Right cardiac atrium (tissue), 5 donors: Measurements from ENCODE around the gene B3GAT3. TPM values are rescaled to one million over a fixed set of nuclear protein-coding genes. Genes with fewer than 3 reads are reported as not detected.
"Not testable (repeated sequence)": the region's sequence is repeated elsewhere in the genome, so short reads cannot be mapped to it uniquely, and the experiment has no call there.

Experiments
- ATAC-seq, 2 donors: fragments of 200-7000 bp; cut with Tn5 transposase; one replicate each; pipeline versions ENCODE4 v1.8.0 to v1.9.1; 2020; ENCODE audit warnings: moderate library complexity in 2 of 2, mild to moderate bottlenecking in 1 of 2
- DNase-seq, 3 donors: peaks; one replicate each; pipeline ENCODE4 v3.0.0-alpha.2; 2020
- H3K27ac ChIP-seq: one replicate; pipeline ENCODE4 v1.5.1; 2013; ENCODE audit warnings: mild to moderate bottlenecking, low read length, control low read depth, moderate library complexity
- H3K27me3 ChIP-seq: one replicate; pipeline ENCODE4 v1.6.1; 2013; ENCODE audit not compliant: control insufficient read depth, insufficient read depth
- H3K4me1 ChIP-seq: one replicate; pipeline ENCODE4 v1.6.1; 2013; ENCODE audit warnings: low read length; ENCODE audit not compliant: control insufficient read depth, insufficient read depth
- H3K4me3 ChIP-seq: one replicate; pipeline ENCODE4 v1.5.1; 2013; ENCODE audit warnings: low read length, control low read depth
- H3K9me3 ChIP-seq: one replicate; pipeline ENCODE4 v1.6.1; 2013; ENCODE audit warnings: low read length; ENCODE audit not compliant: control insufficient read depth
- WGBS: extraction: QIAGEN DNeasy Blood & Tissue Kit; methylation state at CpG from one replicate; pipeline ENCODE4 v1.1.7; 2013; 5-methylcytosine and 5-hydroxymethylcytosine counted together
- intact Hi-C, 4 donors: fragments of 100-400 bp; cut with DNase I; formaldehyde crosslinking; loops; one replicate each; pipeline versions ENCODE4 v1.11.0 to v1.14.0; 2022 to 2023
- polyA plus RNA-seq: library from polyadenylated mRNA; stranded (reverse); fragments of 200-250 nt; gene quantifications from one replicate; pipeline ENCODE4 v1.2.3, GENCODE V29; 2013
- total RNA-seq, 4 donors: library from RNA; stranded (reverse); fragmentation: NEBNext Ultra II Directional; extraction: Animal tissue kit (Norgen Biotek cat#: 25700); gene quantifications; one replicate each; pipeline ENCODE4 v1.2.1, GENCODE V29; 2021
- donor health status: healthy with polysubstance abuse.
- donor health status: DM: no; HTN: yes; CAD: no.
- donor health status: DM: no; HTN: no; CAD: no.
- donor health status: DM: no; HTN: yes; CAD: no; lungs with severe emphysema.
- donor health status: DM: yes; HTN: yes; CAD: no.

B3GAT3 gene
- total and polyA plus RNA-seq, 5 donors: 10.7 to 23.1 (median 17.3) TPM

DNA sequence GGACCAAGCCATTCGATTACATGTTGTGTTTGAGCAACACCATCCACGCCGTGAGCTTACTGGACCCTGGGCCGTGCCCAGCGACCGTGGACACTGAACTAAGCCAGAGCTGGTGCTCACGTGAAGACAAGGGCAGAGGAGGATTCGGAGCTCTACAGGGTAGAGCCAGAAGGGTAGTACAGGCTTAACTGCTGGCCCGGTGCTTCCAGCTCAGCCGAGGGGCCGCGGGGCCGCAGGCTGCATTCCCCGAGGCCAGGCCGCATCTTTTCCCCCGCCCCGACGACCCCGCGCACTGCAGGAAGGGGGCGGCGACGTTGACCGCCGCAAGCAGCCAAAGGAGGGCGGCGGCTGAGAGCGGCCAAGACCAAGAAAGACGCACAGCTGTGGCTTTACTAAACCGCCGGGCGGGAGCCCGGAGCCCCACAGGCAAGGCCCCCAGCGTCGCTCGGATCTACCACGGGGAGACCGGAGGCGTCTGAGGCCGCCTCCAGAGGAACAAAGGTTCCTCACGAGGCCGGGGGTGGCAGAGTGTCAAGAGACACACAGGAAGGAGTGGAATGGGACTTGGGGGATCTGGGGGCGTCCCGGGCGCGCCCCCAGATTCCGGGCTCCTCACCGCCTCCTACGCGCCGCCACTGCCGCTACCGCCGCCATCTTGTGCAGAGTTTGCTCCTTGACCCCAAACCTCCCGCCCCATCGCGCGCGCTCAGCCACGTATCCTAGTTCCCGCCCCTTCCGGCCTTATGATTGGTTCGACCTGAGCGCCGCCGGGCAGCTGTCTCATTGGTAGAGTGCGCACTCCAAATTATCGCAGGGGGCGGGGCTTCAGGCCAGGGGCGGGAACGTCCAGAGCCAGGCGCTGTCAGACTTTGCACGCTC lies 24.4 kb upstream of the B3GAT3 start, which contains the start of gene GANAB:
TSS of gene GANAB (minus strand) at position 668 of the 879 bp plus-strand sequence. CDS start at position 654, 14 bp downstream.
- ATAC-seq (peak; percentile 98), DNase-seq (peak; percentile 99 to 100 (median 100))
- no peaks in the 10 kb centered on the region for H3K27me3 ChIP-seq
- H3K27ac ChIP-seq: peak within 1 kb of the TSS; percentile 87
- under 1% methylated on average over 73 of the region's 73 CpGs for WGBS
- H3K4me3 ChIP-seq: peak within 1 kb of the TSS; percentile 93
- H3K4me1 ChIP-seq: peaks cover 3% of the 10 kb centered on the region
- intact Hi-C loops: no loop called here
- no peaks in the 10 kb centered on the region for H3K9me3 ChIP-seq

DNA sequence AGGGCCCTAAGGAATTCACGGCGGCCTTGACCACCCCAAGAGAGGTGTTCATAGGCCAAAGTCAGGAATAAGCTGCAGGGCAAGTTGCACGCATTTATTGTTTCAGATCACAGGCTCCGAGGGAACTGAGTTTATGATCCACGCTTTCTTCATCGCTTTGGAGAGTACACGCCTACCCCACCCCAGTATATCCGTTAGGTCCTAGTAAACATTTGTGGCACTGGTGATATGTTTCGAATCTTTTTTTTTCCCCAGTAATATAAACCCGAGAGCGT lies 23.8 kb upstream of the B3GAT3 start:
- ATAC-seq (no peak), DNase-seq (no peak)
- Histone ChIP-seq H3K4me1 (peaks cover 3% of the 10 kb centered on the region), H3K27ac (peak overlapping the region; percentile 87), H3K9me3 (no peaks in the 10 kb centered on the region), H3K27me3 (no peaks in the 10 kb centered on the region), H3K4me3 (peak overlapping the region; percentile 93)
- 14% methylated on average over 11 of the region's 11 CpGs for WGBS
- intact Hi-C loops: no loop called here

DNA sequence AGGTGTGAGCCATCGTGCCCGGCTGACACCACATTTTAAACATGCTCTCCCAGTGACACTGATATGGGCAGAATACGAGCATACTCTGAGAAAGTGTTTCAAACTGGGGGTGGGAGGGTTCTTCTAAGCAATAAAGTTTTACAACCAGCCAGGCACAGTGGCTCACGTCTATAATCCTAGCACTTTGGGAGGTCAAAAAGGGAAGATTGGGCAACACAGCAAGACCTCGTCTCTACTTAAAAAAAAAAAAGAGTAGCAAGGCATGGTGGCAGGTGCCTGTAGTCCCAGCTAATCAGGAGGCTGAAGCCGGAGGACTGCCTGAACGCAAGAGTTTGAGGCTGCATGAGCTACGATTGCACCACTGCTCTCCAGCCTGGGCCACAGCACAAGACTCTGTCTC lies 22.4 kb upstream of the B3GAT3 start:
- DNase-seq: no peak
- ATAC-seq: no peak
- intact Hi-C loops: no loop called here
- WGBS: 82% methylated on average over 8 of the region's 8 CpGs
- Histone ChIP-seq H3K27me3 (no peaks in the 10 kb centered on the region), H3K4me3 (no peak overlapping the region), H3K27ac (no peak overlapping the region), H3K9me3 (no peaks in the 10 kb centered on the region), H3K4me1 (peaks cover 3% of the 10 kb centered on the region)

DNA sequence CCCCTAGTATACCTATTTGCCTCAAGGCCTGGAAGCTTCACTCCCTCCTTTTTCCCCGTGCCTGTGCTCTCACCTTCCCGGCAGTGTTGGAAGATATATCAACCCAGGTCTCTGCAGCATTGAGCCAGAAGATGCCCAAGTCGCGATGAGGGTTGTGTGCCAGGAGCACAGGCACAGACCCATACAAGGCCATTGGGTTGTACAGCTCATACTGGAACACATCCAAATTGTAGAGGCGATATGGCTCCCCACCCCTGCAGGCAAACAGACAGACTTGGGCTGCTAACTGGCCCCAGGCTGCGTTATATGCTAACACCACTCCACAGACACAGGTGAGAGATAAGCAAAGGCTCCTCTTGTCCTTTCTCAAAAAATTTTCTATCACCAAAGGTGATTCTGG lies 10.7 kb upstream of the B3GAT3 start:
- Histone ChIP-seq H3K27me3 (no peaks in the 10 kb centered on the region), H3K9me3 (no peaks in the 10 kb centered on the region), H3K27ac (no peak overlapping the region), H3K4me1 (no peaks in the 10 kb centered on the region), H3K4me3 (no peak overlapping the region)
- ATAC-seq (no peak), DNase-seq (no peak)
- intact Hi-C loops: no loop called here
- WGBS: 83% methylated on average over 6 of the region's 6 CpGs

DNA sequence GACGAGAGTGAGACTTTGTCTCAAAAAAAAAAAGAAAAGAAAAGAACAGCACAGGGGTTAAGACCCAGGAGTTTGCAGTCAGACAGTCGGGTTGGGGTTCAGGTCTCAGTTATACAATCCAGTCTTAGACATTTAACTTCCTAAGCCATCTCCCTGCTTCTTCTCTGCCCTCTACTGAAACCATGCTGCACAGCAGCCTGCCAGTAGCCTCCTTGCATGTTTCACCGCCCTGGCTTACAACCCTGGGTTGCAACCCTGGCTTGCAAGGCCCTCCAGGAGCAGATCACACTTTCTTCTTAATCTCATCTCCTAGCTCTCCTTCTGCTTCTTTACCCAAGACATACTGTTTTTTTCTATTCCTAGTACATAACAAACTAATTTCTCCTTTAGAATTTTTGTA lies 5.9 kb upstream of the B3GAT3 start:
- ATAC-seq: no peak
- WGBS: 87% methylated on average over 3 of the region's 3 CpGs
- DNase-seq: no peak
- Histone ChIP-seq H3K9me3 (no peaks in the 10 kb centered on the region), H3K27me3 (no peaks in the 10 kb centered on the region), H3K4me1 (no peaks in the 10 kb centered on the region), H3K27ac (no peak overlapping the region), H3K4me3 (no peak overlapping the region)
- intact Hi-C loops: no loop called here

- H3K9me3 ChIP-seq: no peaks in the 10 kb centered on the region
- no peak overlapping the region for H3K4me3 ChIP-seq
- peaks cover 3% of the 10 kb centered on the region for H3K4me1 ChIP-seq
- intact Hi-C loops: no loop called here
- WGBS: 76% methylated on average over 7 of the region's 7 CpGs
- H3K27me3 ChIP-seq: no peaks in the 10 kb centered on the region
- DNase-seq (no peak), ATAC-seq (no peak)
- H3K27ac ChIP-seq: peak overlapping the region; percentile 92
Observed at GRCh38 chr11:62622476-62623089, 797 bp upstream of the B3GAT3 start.

DNA sequence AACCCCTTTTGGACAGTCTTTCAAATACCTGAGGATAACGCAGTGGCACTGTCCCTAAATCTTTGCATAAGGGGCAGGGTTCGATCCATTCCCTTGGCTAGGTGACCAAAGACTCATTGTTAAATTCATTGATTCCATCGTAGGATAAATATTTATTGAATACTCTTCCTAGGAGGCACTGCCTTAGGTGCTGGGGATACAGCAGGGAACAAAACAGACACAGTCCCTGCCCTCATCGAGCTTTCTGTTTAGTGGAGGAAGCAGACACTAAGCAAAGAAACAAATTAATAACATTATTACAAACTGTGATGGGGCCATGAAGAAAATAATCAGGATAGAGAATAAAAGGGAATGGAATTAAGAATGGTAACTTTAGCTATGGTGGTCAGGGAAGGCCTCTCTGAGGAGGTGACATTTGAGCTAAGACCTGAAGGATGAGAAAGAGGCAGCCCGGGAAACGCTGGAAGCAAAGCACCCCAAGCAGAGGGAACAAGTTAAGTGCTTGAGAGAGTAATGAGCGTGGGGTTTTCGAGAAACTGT lies 689 bp downstream of the B3GAT3 start:
- no peak for ATAC-seq
- 30% methylated on average over 8 of the region's 8 CpGs for WGBS
- intact Hi-C loops: no loop called here
- H3K27ac ChIP-seq: peak overlapping the region; percentile 87
- no peaks in the 10 kb centered on the region for H3K9me3 ChIP-seq
- H3K27me3 ChIP-seq: no peaks in the 10 kb centered on the region
- peak overlapping the region; percentile 67 for H3K4me3 ChIP-seq
- DNase-seq: no peak
- H3K4me1 ChIP-seq: peaks cover 3% of the 10 kb centered on the region

- H3K4me3 ChIP-seq, ATAC-seq, H3K27me3 ChIP-seq, H3K27ac ChIP-seq, intact Hi-C loops, H3K9me3 ChIP-seq, H3K4me1 ChIP-seq: not testable (repeated sequence)
- peak in 1 of 3 donors; percentile 46 for DNase-seq
- WGBS: 95% methylated on average over 14 of the region's 14 CpGs
Observed at GRCh38 chr11:62616957-62617356, 4.8 kb downstream of the B3GAT3 start.

GRCh38 chr11:62615521-62615920 lies 6.3 kb downstream of the B3GAT3 start:
- H3K4me3 ChIP-seq: no peak overlapping the region
- ATAC-seq (no peak), DNase-seq (peak in 2 of 3 donors; percentile 37 to 51)
- intact Hi-C loops: no loop called here
- H3K27ac ChIP-seq: no peak overlapping the region
- no peaks in the 10 kb centered on the region for H3K9me3 ChIP-seq
- no peaks in the 10 kb centered on the region for H3K27me3 ChIP-seq
- WGBS: 86% methylated on average over 7 of the region's 7 CpGs
- no peaks in the 10 kb centered on the region for H3K4me1 ChIP-seq

DNA sequence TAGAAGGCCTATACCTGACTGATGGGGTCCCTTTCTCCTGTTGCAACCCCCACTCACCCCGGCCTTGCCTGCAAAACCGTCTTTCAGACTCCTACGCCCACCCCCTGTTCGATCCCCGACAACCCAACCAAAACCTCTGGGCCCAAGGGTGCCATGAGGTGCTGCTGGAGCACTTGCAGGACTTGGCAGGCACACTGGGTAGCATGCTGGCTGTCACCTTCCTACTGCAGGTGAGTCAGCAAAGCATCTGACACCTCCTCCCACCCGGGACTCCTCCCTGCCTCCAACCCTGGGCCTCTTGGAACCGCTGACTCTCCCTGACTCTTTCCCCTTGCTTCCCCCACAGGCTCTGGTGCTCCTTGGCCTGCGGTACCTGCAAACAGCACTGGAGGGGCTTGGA lies 7.5 kb downstream of the B3GAT3 start:
- no peak overlapping the region for H3K27ac ChIP-seq
- ATAC-seq (no peak), DNase-seq (peak in 1 of 3 donors; percentile 56)
- H3K27me3 ChIP-seq: no peaks in the 10 kb centered on the region
- H3K4me3 ChIP-seq: no peak overlapping the region
- intact Hi-C loops: loop anchor here in 1 of 4 donors (5.0 kb wide), 1 partner anchor 78 kb away; no protein-coding TSS in a partner anchor
- no peaks in the 10 kb centered on the region for H3K9me3 ChIP-seq
- H3K4me1 ChIP-seq: no peaks in the 10 kb centered on the region
- 69% methylated on average over 8 of the region's 8 CpGs for WGBS

GRCh38 chr11:62613291-62613778 lies 8.5 kb downstream of the B3GAT3 start:
- WGBS: 57% methylated on average over 15 of the region's 15 CpGs
- intact Hi-C loops: loop anchor here in 1 of 4 donors (5.0 kb wide), 1 partner anchor 79 kb away; no protein-coding TSS in a partner anchor
- H3K4me3 ChIP-seq: no peak overlapping the region
- peak in 1 of 3 donors; percentile 76 for DNase-seq
- H3K27me3 ChIP-seq: no peaks in the 10 kb centered on the region
- no peaks in the 10 kb centered on the region for H3K9me3 ChIP-seq
- ATAC-seq: peak; percentile 5 to 6
- no peaks in the 10 kb centered on the region for H3K4me1 ChIP-seq
- peak overlapping the region; percentile 6 for H3K27ac ChIP-seq
